Endothelial cell of umbilical vein (primary cell): ENCODE measurements around the gene MEF2C. TPM values are rescaled to one million over a fixed set of nuclear protein-coding genes. Genes with fewer than 3 reads are reported as not detected.

Experiments used
- BruUV-seq: library from RNA; stranded (reverse); fragments of 400-500 nt; replicated peaks from 2 replicates; lab custom pipeline; 2021; lab: Mats Ljungman, UMichigan
- CTCF ChIA-PET: fragments of 300-600, 350-600 bp; sonication (Branson Sonifier 250); formaldehyde crosslinking; loops from one replicate; lab custom pipeline; 2021; ENCODE audit warnings: antibody characterized with exemption, inconsistent platforms; lab: Charles Lee
- POLR2A ChIA-PET: fragments of 300-600, 350-600 bp; sonication (Branson Sonifier 250); formaldehyde crosslinking; loops from one replicate; lab custom pipeline; 2021; ENCODE audit warnings: antibody characterized with exemption, inconsistent platforms; lab: Charles Lee
- DNase-seq: peaks from one replicate; pipeline ENCODE4 v3.0.0-alpha.2; 2011; ENCODE audit warnings: low read depth, low spot score
- FAIRE-seq: peaks from 2 replicates; lab custom pipeline; 2011; peaks lifted over from hg19 to GRCh38; lab: Jason Lieb, UNC
- H2AFZ ChIP-seq: 2 replicates; pipeline ENCODE4 v1.6.0; 2012; ENCODE audit warnings: low read depth, low read length, control low read depth, inconsistent platforms
- H3K27ac ChIP-seq: 2 replicates; pipeline ENCODE4 v1.5.1; 2011; ENCODE audit warnings: low read depth, mild to moderate bottlenecking, control low read depth, low read length, moderate library complexity; ENCODE audit not compliant: insufficient read depth
- H3K27me3 ChIP-seq, 2 experiments: 2 replicates each; pipeline versions ENCODE4 v1.6.0 to v1.6.1; 2011; ENCODE audit warnings: low read length in 2 of 2, mixed read lengths in 1 of 2; ENCODE audit not compliant: control insufficient read depth in 2 of 2, insufficient read depth in 2 of 2
- H3K36me3 ChIP-seq, 2 experiments: 2 replicates in 1 of 2; 3 replicates in 1 of 2; pipeline ENCODE4 v1.5.1; 2011; ENCODE audit warnings: low read length in 2 of 2, mild to moderate bottlenecking in 1 of 2, moderate library complexity in 1 of 2; ENCODE audit not compliant: control insufficient read depth in 2 of 2, insufficient read depth in 2 of 2; ENCODE audit errors: extremely low read depth in 1 of 2
- H3K4me1 ChIP-seq: 3 replicates; pipeline ENCODE4 v1.5.1; 2011; ENCODE audit warnings: mild to moderate bottlenecking, low read length; ENCODE audit not compliant: control insufficient read depth, insufficient read depth; ENCODE audit errors: extremely low read depth
- H3K4me2 ChIP-seq: 2 replicates; pipeline ENCODE4 v1.6.1; 2011; ENCODE audit warnings: low read length, control low read depth, mixed read lengths; ENCODE audit not compliant: insufficient read depth
- H3K4me3 ChIP-seq, 3 experiments: fragments of 200-600 bp in 1 of 3; sonication (generic), shearing (Covaris generic) in 1 of 3; replicated peaks in 1 of 3; 2 replicates each; pipeline ENCODE4 v1.5.1; 2011 to 2016; ENCODE audit warnings: control low read depth in 3 of 3, low read length in 3 of 3, mild to moderate bottlenecking in 2 of 3, inconsistent platforms in 1 of 3, low read depth in 1 of 3, moderate library complexity in 1 of 3; ENCODE audit not compliant: insufficient read depth in 1 of 3
- H3K79me2 ChIP-seq: 2 replicates; pipeline ENCODE4 v1.6.0; 2012; ENCODE audit warnings: low read length, inconsistent platforms; ENCODE audit not compliant: control insufficient read depth, insufficient read depth
- H3K9ac ChIP-seq: replicated peaks from 2 replicates; pipeline ENCODE3; 2011; ENCODE audit warnings: low read length, control low read depth; ENCODE audit not compliant: insufficient read depth; ENCODE audit errors: extremely low read depth
- H3K9me1 ChIP-seq: replicated peaks from 3 replicates; pipeline ENCODE4 v1.6.0; 2011; ENCODE audit warnings: mild to moderate bottlenecking, low read length; ENCODE audit not compliant: control insufficient read depth, insufficient read depth; ENCODE audit errors: extremely low read depth
- H3K9me3 ChIP-seq: replicated peaks from 2 replicates; pipeline ENCODE4 v1.5.1; 2012; ENCODE audit warnings: low read length, inconsistent platforms; ENCODE audit not compliant: control insufficient read depth, insufficient read depth
- H4K20me1 ChIP-seq: replicated peaks from 2 replicates; pipeline ENCODE3; 2011; ENCODE audit warnings: mild to moderate bottlenecking, low read length; ENCODE audit not compliant: control insufficient read depth, insufficient read depth; ENCODE audit errors: extremely low read depth
- CTCF ChIP-seq, 2 donors: IDR thresholded peaks; 1 replicate in 1 of 2; 2 replicates in 1 of 2; pipeline ENCODE4 v1.5.1; 2011; ENCODE audit warnings: low read length in 2 of 2, mild to moderate bottlenecking in 2 of 2, moderate library complexity in 2 of 2, control low read depth in 1 of 2, inconsistent platforms in 1 of 2, low read depth in 1 of 2; ENCODE audit not compliant: insufficient read depth in 1 of 2; ENCODE audit errors: extremely low read depth in 1 of 2
- EZH2 ChIP-seq: IDR thresholded peaks from 2 replicates; pipeline ENCODE4 v1.6.1; 2012; ENCODE audit warnings: borderline replicate concordance, low read depth, mild to moderate bottlenecking, moderate library complexity, low read length, inconsistent platforms; ENCODE audit not compliant: severe bottlenecking
- FOS ChIP-seq: IDR thresholded peaks from 2 replicates; pipeline ENCODE4 v1.6.1; 2011; ENCODE audit warnings: mild to moderate bottlenecking, low read length, moderate library complexity, borderline replicate concordance; ENCODE audit not compliant: insufficient read depth
- GATA2 ChIP-seq: IDR thresholded peaks from 2 replicates; pipeline ENCODE4 v1.7.0; 2011; ENCODE audit warnings: low read depth, mild to moderate bottlenecking, moderate library complexity, mixed read lengths, low read length; ENCODE audit not compliant: insufficient read length, insufficient read depth
- JUN ChIP-seq: IDR thresholded peaks from 2 replicates; pipeline ENCODE4 v1.6.1; 2011; ENCODE audit warnings: borderline replicate concordance, low read depth; ENCODE audit not compliant: insufficient read length, insufficient read depth
- MYC ChIP-seq: IDR thresholded peaks from one replicate; pipeline ENCODE4 v1.6.1; 2011; ENCODE audit warnings: mild to moderate bottlenecking, low read depth, low read length
- POLR2A ChIP-seq: IDR thresholded peaks from 2 replicates; pipeline ENCODE4 v1.6.1; 2012; ENCODE audit warnings: low read depth, mild to moderate bottlenecking, control low read depth, low read length
- POLR2AphosphoS5 ChIP-seq: IDR thresholded peaks from 2 replicates; pipeline ENCODE4 v1.6.1; 2012; ENCODE audit warnings: low read depth, mild to moderate bottlenecking, control low read depth, low read length, moderate library complexity; ENCODE audit not compliant: insufficient read depth
- dilution Hi-C: fragments of 300-500 bp; cut with MboI; formaldehyde crosslinking; loops from one replicate; pipeline ENCODE4 v1.15.0; 2019; ENCODE audit warnings: low sequenced_read_pairs; ENCODE audit not compliant: extremely low pct_ligation_motif_present
- intact Hi-C: fragments of 100-400 bp; cut with micrococcal nuclease; formaldehyde crosslinking; loops from one replicate; pipeline ENCODE4 v1.10.0; 2022
- polyA plus RNA-seq, 4 experiments: library from polyadenylated mRNA; depleted of rRNA in 3 of 4; stranded (reverse) in 3 of 4; unstranded in 1 of 4; fragments of >200 nt; gene quantifications; 2 replicates each; pipeline versions ENCODE4 v1.2.1 to v1.2.3, GENCODE V29; 2011 to 2012; ENCODE audit warnings: missing spikeins in 1 of 4
- total RNA-seq: library from RNA; stranded (reverse); gene quantifications from 2 replicates; pipeline ENCODE4 v1.2.3, GENCODE V29; 2021

MEF2C gene
- total and polyA plus RNA-seq, 2 donors (not counting 3 experiments of a cell fraction or from before 2014, with no cell fraction given): 21.2 to 67.7 TPM

DNA sequence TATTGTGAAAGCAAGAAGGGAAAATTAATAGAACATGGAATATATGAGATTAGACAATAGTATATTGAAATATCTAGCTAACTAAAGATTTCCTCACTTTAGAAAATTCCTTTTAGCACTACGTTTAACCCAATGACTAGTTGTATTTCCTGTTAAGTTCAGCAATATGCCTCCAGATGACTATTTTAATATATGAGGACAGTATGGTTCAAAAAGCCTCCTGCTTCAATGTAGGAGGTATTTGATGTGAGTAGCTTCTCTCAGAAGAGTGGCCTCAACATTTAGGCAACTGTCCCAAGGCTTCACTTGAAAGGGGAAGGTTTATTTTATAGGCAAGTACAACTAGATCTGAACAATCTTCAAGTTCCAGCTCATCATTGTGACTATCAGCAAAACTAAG is 2.0 kb upstream of the MEF2C start:
- Histone ChIP-seq H3K9me1 (no peaks in the 10 kb centered on the region), H4K20me1 (no peaks in the 10 kb centered on the region), H3K9me3 (no peaks in the 10 kb centered on the region), H3K79me2 (peaks cover 27% of the 10 kb centered on the region), H3K9ac (peak overlapping the region; percentile 97), H3K4me2 (peak overlapping the region; percentile 93), H3K4me1 (peaks cover 17% of the 10 kb centered on the region), H2AFZ (peak overlapping the region; percentile 7), H3K36me3 (no peaks in the 10 kb centered on the region), H3K4me3 (peak overlapping the region in 1 of 3 experiments; percentile 97), H3K27me3 (no peaks in the 10 kb centered on the region), H3K27ac (peak overlapping the region; percentile 95)
- dilution Hi-C loops (no loop called here), intact Hi-C loops (loop anchor here (2.0 to 10.0 kb wide), 3 partner anchors 350 to 1522 kb away; partner anchors contain the start of genes CCNH and CETN3)
- TF ChIP-seq POLR2A (no peak), FOS (no peak), EZH2 (no peak), JUN (no peak), MYC (no peak), POLR2AphosphoS5 (no peak)
- peak; percentile 34 for DNase-seq
- FAIRE-seq: no peak
- ChIA-PET POLR2A (interaction anchor here (0.6 kb wide), 1 partner anchor 305 kb away, joined by 3 read pairs; no protein-coding TSS in a partner anchor), CTCF (interaction anchor here (0.7 to 7.8 kb wide), 5 partner anchors 56 to 1276 kb away, joined by 3 to 164 read pairs (median 3); no protein-coding TSS in a partner anchor)
- no TSS peak for BruUV-seq

GRCh38 chr5:88884608-88884877 is 1.6 kb upstream of the MEF2C start:
- peaks cover 31% of the 10 kb centered on the region for H3K79me2 ChIP-seq
- no TSS peak for BruUV-seq
- H3K9me3 ChIP-seq: no peaks in the 10 kb centered on the region
- DNase-seq (peak; percentile 82), FAIRE-seq (peak; percentile 35)
- H3K4me3 ChIP-seq: peak overlapping the region; percentile 79 to 97 (median 89)
- intact Hi-C loops: loop anchor here (2.0 to 10.0 kb wide), 2 partner anchors 350 to 1472 kb away; partner anchors contain the start of gene CCNH
- CTCF ChIA-PET: interaction anchor here (0.7 to 7.8 kb wide), 5 partner anchors 56 to 1277 kb away, joined by 3 to 164 read pairs (median 3); no protein-coding TSS in a partner anchor
- H3K9ac ChIP-seq: peak overlapping the region; percentile 97
- no peaks in the 10 kb centered on the region for H3K27me3 ChIP-seq
- POLR2A ChIA-PET: interaction anchor here (0.6 to 2.1 kb wide), 3 partner anchors 9 to 305 kb away, joined by 3 to 26 read pairs (median 4); no protein-coding TSS in a partner anchor
- peak overlapping the region; percentile 95 for H3K27ac ChIP-seq
- no peaks in the 10 kb centered on the region for H3K9me1 ChIP-seq
- H2AFZ ChIP-seq: peak overlapping the region; percentile 36
- H3K4me1 ChIP-seq: peaks cover 20% of the 10 kb centered on the region
- dilution Hi-C loops: no loop called here
- no peaks in the 10 kb centered on the region for H3K36me3 ChIP-seq
- H3K4me2 ChIP-seq: peak overlapping the region; percentile 93
- H4K20me1 ChIP-seq: no peaks in the 10 kb centered on the region
- peak; percentile 74 for TF ChIP-seq GATA2
- TF ChIP-seq JUN: peak; percentile 25
- TF ChIP-seq FOS: peak; percentile 43
- no peak for TF ChIP-seq CTCF (IDR thresholded peaks at IDR 0.05; ENCODE audit: extremely low read depth in 1 of 2, insufficient read depth in 1 of 2, low read depth in 1 of 2, low read length in 2 of 2)
